SK-N-SH (cell line): ENCODE data around the gene ACE.

Experiments used
- CHD2 ChIP-seq: fragments of 150-350 bp; IDR thresholded peaks from 2 replicates; pipeline ENCODE4 v1.6.1; 2018; ENCODE audit warnings: low read length; ENCODE audit not compliant: partially characterized antibody
- CTCF ChIP-seq: fragments of 200-600 bp; sonication (generic); IDR thresholded peaks from 2 replicates; pipeline ENCODE4 v1.6.1; 2017; ENCODE audit warnings: antibody characterized with exemption, mild to moderate bottlenecking, moderate library complexity
- EZH2phosphoT487 ChIP-seq: fragments of 200-600 bp; sonication (generic); IDR thresholded peaks from 2 replicates; pipeline ENCODE4 v1.6.1; 2017; ENCODE audit warnings: low read depth, mixed run types, mild to moderate bottlenecking, antibody characterized with exemption, moderate library complexity, borderline replicate concordance
- FOXM1 ChIP-seq: IDR thresholded peaks from 2 replicates; pipeline ENCODE4 v1.4.0; 2012; ENCODE audit warnings: low read depth, mild to moderate bottlenecking
- POLR2AphosphoS5 ChIP-seq: IDR thresholded peaks from 2 replicates; pipeline ENCODE4 v1.6.1; 2012; ENCODE audit warnings: low read depth, low read length
- RFX5 ChIP-seq: IDR thresholded peaks from 2 replicates; pipeline ENCODE4 v1.6.1; 2012; ENCODE audit warnings: mild to moderate bottlenecking, improper control_type of control experiment, low read length
- SIN3A ChIP-seq: IDR thresholded peaks from 2 replicates; pipeline ENCODE4 v1.6.1; 2012; ENCODE audit warnings: low read depth, mild to moderate bottlenecking, low read length, moderate library complexity, borderline replicate concordance
- TAF1 ChIP-seq: IDR thresholded peaks from 2 replicates; pipeline ENCODE4 v1.6.1; 2012; ENCODE audit warnings: low read depth, mild to moderate bottlenecking, low read length, moderate library complexity, borderline replicate concordance
- TCF12 ChIP-seq: IDR thresholded peaks from 2 replicates; pipeline ENCODE4 v1.4.0; 2012
- YY1 ChIP-seq: IDR thresholded peaks from 2 replicates; pipeline ENCODE4 v1.4.0; 2012; ENCODE audit warnings: low read depth, mild to moderate bottlenecking
- TF ChIP-seq, protein P1 (sequence below): IDR thresholded peaks from 2 replicates; pipeline ENCODE4 v1.4.0; 2012; ENCODE audit warnings: low read depth

DNA sequence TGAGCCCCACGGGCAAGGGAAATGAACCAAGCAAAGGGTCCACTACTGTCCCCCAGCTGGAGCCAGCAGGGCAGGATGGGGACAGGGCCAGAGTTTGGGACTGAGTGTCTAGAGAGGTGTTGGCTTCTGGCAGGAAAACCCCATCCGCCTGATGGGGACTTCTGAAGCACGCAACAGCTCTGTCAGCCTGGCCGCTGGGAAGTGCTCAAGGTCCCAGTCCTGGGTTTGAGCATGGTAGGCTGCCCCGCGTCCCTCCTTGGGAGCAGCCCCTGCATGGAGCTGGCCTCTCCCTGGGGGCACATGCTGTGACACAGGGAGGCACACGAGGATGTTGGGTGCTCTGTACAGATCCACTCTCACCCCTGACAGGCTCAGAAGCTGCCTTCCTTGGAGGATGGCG, 14.6 kb downstream of the ACE start:
- no peak for TF ChIP-seq RFX5
- TF ChIP-seq SIN3A = no peak
- no peak for TF ChIP-seq POLR2AphosphoS5
- no peak for TF ChIP-seq CHD2
- TF ChIP-seq CTCF = no peak
- no peak for TF ChIP-seq EZH2phosphoT487
- no peak for TF ChIP-seq TAF1
- no peak for TF ChIP-seq YY1
- TF ChIP-seq TCF12 = no peak
- no peak for TF ChIP-seq FOXM1
- TF ChIP-seq, protein P1, sequence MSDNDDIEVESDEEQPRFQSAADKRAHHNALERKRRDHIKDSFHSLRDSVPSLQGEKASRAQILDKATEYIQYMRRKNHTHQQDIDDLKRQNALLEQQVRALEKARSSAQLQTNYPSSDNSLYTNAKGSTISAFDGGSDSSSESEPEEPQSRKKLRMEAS = no peak
